Spleen (tissue), 11 donors: ENCODE data around the gene MRPS11. TPM values are rescaled to one million over a fixed set of nuclear protein-coding genes. Genes with fewer than 3 reads are reported as not detected.

Source experiments
- DNase-seq: peaks from one replicate; pipeline ENCODE4 v3.0.0-alpha.2; 2020
- H3K27ac ChIP-seq, 8 donors: fragments of 200-600 bp; sonication (generic) in 7 of 8; 1 replicate in 4 of 8; 2 replicates in 4 of 8; pipeline versions ENCODE4 v1.5.0 to v1.8.0; 2016 to 2021; ENCODE audit warnings: inconsistent platforms in 4 of 8, mild to moderate bottlenecking in 4 of 8, moderate library complexity in 1 of 8
- H3K27me3 ChIP-seq, 7 donors: fragments of 200-600 bp; sonication (generic) in 6 of 7; replicated peaks in 1 of 7; 1 replicate in 4 of 7; 2 replicates in 3 of 7; pipeline versions ENCODE4 v1.5.0 to v1.8.0; 2016 to 2021; ENCODE audit warnings: inconsistent platforms in 3 of 7, mild to moderate bottlenecking in 1 of 7
- H3K36me3 ChIP-seq, 6 donors: fragments of 200-600 bp; sonication (generic) in 5 of 6; 1 replicate in 4 of 6; 2 replicates in 2 of 6; pipeline versions ENCODE4 v1.5.0 to v1.8.0; 2016 to 2021; ENCODE audit warnings: inconsistent platforms in 2 of 6
- H3K4me1 ChIP-seq, 6 donors: fragments of 200-600 bp; sonication (generic) in 5 of 6; 1 replicate in 3 of 6; 2 replicates in 3 of 6; pipeline versions ENCODE4 v1.5.0 to v1.8.0; 2016 to 2021; ENCODE audit warnings: inconsistent platforms in 3 of 6
- H3K4me3 ChIP-seq, 8 donors: fragments of 200-600 bp; sonication (generic) in 7 of 8; 1 replicate in 4 of 8; 2 replicates in 4 of 8; pipeline versions ENCODE4 v1.5.0 to v1.8.0; 2016 to 2021; ENCODE audit warnings: inconsistent platforms in 4 of 8, mild to moderate bottlenecking in 4 of 8, moderate library complexity in 2 of 8
- H3K9me3 ChIP-seq, 8 donors: fragments of 200-600 bp; sonication (generic) in 7 of 8; 1 replicate in 4 of 8; 2 replicates in 4 of 8; pipeline versions ENCODE4 v1.5.0 to v1.8.0; 2016 to 2021; ENCODE audit warnings: inconsistent platforms in 4 of 8
- POLR2A ChIP-seq, 3 donors: fragments of 450-650 bp; IDR thresholded peaks; one replicate each; pipeline ENCODE4 v1.5.1; 2017; ENCODE audit warnings: antibody characterized with exemption in 3 of 3, mild to moderate bottlenecking in 1 of 3
- POLR2AphosphoS5 ChIP-seq, 3 donors: sonication (generic); formaldehyde crosslinking; IDR thresholded peaks; one replicate each; pipeline ENCODE4 v1.5.1; 2017; ENCODE audit warnings: antibody characterized with exemption in 3 of 3
- WGBS, 5 donors: extraction: QIAGEN DNeasy Blood & Tissue Kit in 3 of 5; methylation state at CpG; one replicate each; pipeline versions ENCODE4 v1.1.5 to v1.1.7; 2013 to 2018; 5-methylcytosine and 5-hydroxymethylcytosine counted together
- intact Hi-C: fragments of 100-400 bp; cut with DNase I; formaldehyde crosslinking; loops from one replicate; pipeline ENCODE4 v1.15.0; 2023; ENCODE audit warnings: low total_unique reads
- polyA plus RNA-seq, 3 donors: library from polyadenylated mRNA; stranded (reverse); fragments of 200-250 nt; gene quantifications; one replicate each; pipeline ENCODE4 v1.2.1, GENCODE V29; 2013
- total RNA-seq, 7 donors: library from RNA; depleted of rRNA in 3 of 7; stranded (reverse); fragments of >200 nt in 3 of 7; fragmentation: NEBNext Ultra II Directional in 4 of 7; extraction: Animal tissue kit (Norgen Biotek cat#: 25700) in 4 of 7; gene quantifications; one replicate each; pipeline versions ENCODE4 v1.1.0 to v1.2.1, GENCODE V29; 2016 to 2021
- TF ChIP-seq, protein P1 (sequence below), 11 experiments: fragments of 200-600 bp in 7 of 11; fragments of 450-650 bp in 4 of 11; sonication (generic) in 4 of 11; IDR thresholded peaks in 8 of 11; conservative IDR thresholded peaks in 3 of 11; 1 replicate in 7 of 11; 2 replicates in 4 of 11; pipeline versions ENCODE4 v1.4.0 to v1.8.0; 2016 to 2021; ENCODE audit warnings: antibody characterized with exemption in 11 of 11, inconsistent platforms in 4 of 11, mild to moderate bottlenecking in 1 of 11
- donor health status: healthy with polysubstance abuse.
- donor health status: DM: no; HTN: no; CAD: no; lungs with moderate emphysema.
- donor health status: DM: no; HTN: no; CAD: no.
- donor health status: Bipolar disorder and iron deficiency.
- donor health status: healthy.
- donor health status: DM: no; HTN: no; CAD: no.
- donor health status: DM: yes; HTN: yes; CAD: no.

MRPS11 gene
- total and polyA plus RNA-seq, 10 donors, result 24.6 to 42.2 (median 33.4) TPM

GRCh38 chr15:88440021-88440420, 27.5 kb upstream of the MRPS11 start:
- no peak for DNase-seq
- Histone ChIP-seq H3K27ac (no peak overlapping the region), H3K36me3 (no peaks in the 10 kb centered on the region), H3K27me3 (peaks cover 0 to 51% (median 4%) of the 10 kb centered on the region in 7 donors), H3K9me3 (peaks cover 3 to 24% (median 19%) of the 10 kb centered on the region in 8 donors), H3K4me3 (no peak overlapping the region), H3K4me1 (no peaks in the 10 kb centered on the region)
- 63 to 75% (median 74%) methylated on average over 1 of the region's 1 CpG for WGBS, 5 donors
- intact Hi-C loops, result no loop called here
- TF ChIP-seq POLR2AphosphoS5 (IDR thresholded peaks at IDR 0.05) (no peak), POLR2A (IDR thresholded peaks at IDR 0.05) (no peak)
- TF ChIP-seq, protein P1, sequence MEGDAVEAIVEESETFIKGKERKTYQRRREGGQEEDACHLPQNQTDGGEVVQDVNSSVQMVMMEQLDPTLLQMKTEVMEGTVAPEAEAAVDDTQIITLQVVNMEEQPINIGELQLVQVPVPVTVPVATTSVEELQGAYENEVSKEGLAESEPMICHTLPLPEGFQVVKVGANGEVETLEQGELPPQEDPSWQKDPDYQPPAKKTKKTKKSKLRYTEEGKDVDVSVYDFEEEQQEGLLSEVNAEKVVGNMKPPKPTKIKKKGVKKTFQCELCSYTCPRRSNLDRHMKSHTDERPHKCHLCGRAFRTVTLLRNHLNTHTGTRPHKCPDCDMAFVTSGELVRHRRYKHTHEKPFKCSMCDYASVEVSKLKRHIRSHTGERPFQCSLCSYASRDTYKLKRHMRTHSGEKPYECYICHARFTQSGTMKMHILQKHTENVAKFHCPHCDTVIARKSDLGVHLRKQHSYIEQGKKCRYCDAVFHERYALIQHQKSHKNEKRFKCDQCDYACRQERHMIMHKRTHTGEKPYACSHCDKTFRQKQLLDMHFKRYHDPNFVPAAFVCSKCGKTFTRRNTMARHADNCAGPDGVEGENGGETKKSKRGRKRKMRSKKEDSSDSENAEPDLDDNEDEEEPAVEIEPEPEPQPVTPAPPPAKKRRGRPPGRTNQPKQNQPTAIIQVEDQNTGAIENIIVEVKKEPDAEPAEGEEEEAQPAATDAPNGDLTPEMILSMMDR (IDR thresholded peaks at IDR 0.05 in 8 of 11, conservative IDR thresholded peaks at IDR 0.05 in 3 of 11), result no peak

DNA sequence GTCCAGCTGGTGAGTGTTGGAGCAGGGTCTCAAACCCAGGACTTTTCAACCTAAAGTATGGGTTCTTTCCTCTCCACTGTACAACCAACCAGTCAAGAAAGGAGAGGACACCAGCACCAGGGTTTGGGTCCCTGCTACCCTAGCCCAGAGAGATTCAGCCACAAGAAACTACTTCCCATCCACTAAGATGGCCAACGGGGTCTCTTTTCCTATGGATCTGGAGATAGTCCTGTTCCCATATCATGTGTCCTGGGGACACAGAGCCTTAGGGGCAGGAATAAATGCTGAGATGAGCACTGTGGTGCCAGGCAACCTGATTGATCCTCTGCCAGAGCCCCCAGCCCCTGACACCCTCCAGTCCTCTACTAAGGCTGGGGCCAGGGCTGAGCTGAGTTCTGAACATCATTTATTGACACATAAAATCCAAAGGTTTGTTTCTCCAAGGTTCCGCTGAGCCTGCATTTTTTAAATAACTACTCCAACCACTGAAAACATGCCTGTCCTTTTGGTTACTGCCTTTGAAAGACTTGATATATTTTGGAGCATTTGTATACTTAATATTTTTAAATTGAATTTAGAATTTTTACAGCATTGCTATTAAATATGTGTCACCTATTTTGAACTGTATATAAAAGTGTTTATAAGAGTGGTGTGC, 26.3 kb upstream of the MRPS11 start:
- no peaks in the 10 kb centered on the region for H3K4me1 ChIP-seq
- WGBS, 5 donors, result 78 to 86% (median 83%) methylated on average over 2 of the region's 2 CpGs
- intact Hi-C loops, result no loop called here
- DNase-seq, result no peak
- H3K4me3 ChIP-seq, result no peak overlapping the region
- H3K27ac ChIP-seq, result no peak overlapping the region
- no peaks in the 10 kb centered on the region for H3K36me3 ChIP-seq
- H3K27me3 ChIP-seq, result peaks cover 0 to 51% (median 4%) of the 10 kb centered on the region in 7 donors
- H3K9me3 ChIP-seq, result peaks cover 3 to 30% (median 19%) of the 10 kb centered on the region in 8 donors
- TF ChIP-seq POLR2A (IDR thresholded peaks at IDR 0.05) (no peak), POLR2AphosphoS5 (IDR thresholded peaks at IDR 0.05) (no peak)
- TF ChIP-seq, protein P1 (IDR thresholded peaks at IDR 0.05 in 8 of 11, conservative IDR thresholded peaks at IDR 0.05 in 3 of 11), result no peak

DNA sequence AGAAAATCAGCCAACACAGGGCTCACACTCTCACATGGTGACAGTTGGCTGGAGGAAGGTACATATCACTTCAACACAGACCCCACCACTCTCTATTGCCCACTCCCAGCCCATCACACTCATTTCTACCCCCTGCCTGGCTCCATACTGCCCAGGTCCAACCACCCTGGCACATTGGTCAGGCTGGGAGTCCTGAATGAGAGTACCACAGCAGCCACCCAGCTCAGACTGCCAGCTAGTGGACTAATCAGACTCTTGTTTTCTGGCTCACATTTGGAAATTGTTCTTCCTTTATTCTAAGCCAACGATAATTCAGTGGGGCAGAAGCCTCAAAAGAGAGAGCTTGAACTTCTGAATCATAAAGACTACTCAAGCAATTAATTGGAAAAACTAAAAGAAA, 20.3 kb upstream of the MRPS11 start:
- H3K36me3 ChIP-seq, result no peaks in the 10 kb centered on the region
- no peak overlapping the region for H3K27ac ChIP-seq
- peaks cover 3 to 30% (median 19%) of the 10 kb centered on the region in 8 donors for H3K9me3 ChIP-seq
- DNase-seq, result no peak
- H3K4me1 ChIP-seq, result no peaks in the 10 kb centered on the region
- WGBS, 5 donors, result 65 to 86% (median 80%) methylated on average over 1 of the region's 1 CpG
- intact Hi-C loops, result no loop called here
- no peak overlapping the region for H3K4me3 ChIP-seq
- TF ChIP-seq POLR2AphosphoS5 (IDR thresholded peaks at IDR 0.05) (no peak), POLR2A (IDR thresholded peaks at IDR 0.05) (no peak)
- TF ChIP-seq, protein P1 (IDR thresholded peaks at IDR 0.05 in 8 of 11, conservative IDR thresholded peaks at IDR 0.05 in 3 of 11), result no peak
- H3K27me3 ChIP-seq, result peaks cover 0 to 36% (median 4%) of the 10 kb centered on the region in 7 donors

- intact Hi-C loops, result no loop called here
- Histone ChIP-seq H3K27ac (no peak overlapping the region), H3K36me3 (no peaks in the 10 kb centered on the region), H3K4me1 (no peaks in the 10 kb centered on the region), H3K4me3 (no peak overlapping the region), H3K27me3 (peaks cover 0 to 36% (median 4%) of the 10 kb centered on the region in 7 donors), H3K9me3 (peaks cover 3 to 29% (median 19%) of the 10 kb centered on the region in 8 donors)
- TF ChIP-seq, protein P1 (IDR thresholded peaks at IDR 0.05 in 8 of 11, conservative IDR thresholded peaks at IDR 0.05 in 3 of 11), result no peak
- no peak for TF ChIP-seq POLR2A (IDR thresholded peaks at IDR 0.05)
- no peak for TF ChIP-seq POLR2AphosphoS5 (IDR thresholded peaks at IDR 0.05)
- 72 to 96% (median 79%) methylated on average over 1 of the region's 1 CpG for WGBS, 5 donors
- no peak for DNase-seq
Measured at GRCh38 chr15:88447741-88448140, 19.8 kb upstream of the MRPS11 start.
